ENCODE data around the gene PTAFR. TPM values are rescaled to one million over a fixed set of nuclear protein-coding genes. Genes with fewer than 3 reads are reported as not detected.

PTAFR gene
- total RNA-seq, 1 experiment from 2014 or later: 1.9 TPM

GRCh38 chr1:28115267-28115666, 61.2 kb downstream of the PTAFR start:
- Histone ChIP-seq H3K79me1 (ENCODE audit: insufficient read depth, low read depth, low read length, poor library complexity, severe bottlenecking) (no peaks in the 10 kb centered on the region), H3K23me2 (ENCODE audit: insufficient read length, low read depth, low read length, poor library complexity, severe bottlenecking) (no peaks in the 10 kb centered on the region), H2AK5ac (ENCODE audit: insufficient read length, low read length) (no peak overlapping the region), H2BK120ac (ENCODE audit: low read depth, low read length, poor library complexity, severe bottlenecking) (no peak overlapping the region), H2BK12ac (ENCODE audit: insufficient read length, low read depth, low read length) (no peak overlapping the region), H4K91ac (ENCODE audit: insufficient read length, low read depth, low read length) (no peak overlapping the region), H4K8ac (replicated peaks; ENCODE audit: insufficient read length, low read depth, low read length) (no peak overlapping the region), H3K23ac (ENCODE audit: insufficient read length, low read depth, low read length) (no peak overlapping the region), H2AFZ (ENCODE audit: low read length) (peak overlapping the region; percentile 12), H3K27ac (ENCODE audit: insufficient read length, low read depth, low read length) (no peak overlapping the region), H2BK20ac (ENCODE audit: low read depth, low read length, poor library complexity, severe bottlenecking) (no peak overlapping the region), H3K4ac (ENCODE audit: low read depth, low read length) (no peak overlapping the region), H3K14ac (ENCODE audit: insufficient read depth, low read length) (no peak overlapping the region), H3K9ac (ENCODE audit: extremely low read depth, insufficient read length, low read length) (no peak overlapping the region), H3K9me3 (ENCODE audit: control insufficient read depth, low read depth, low read length) (no peaks in the 10 kb centered on the region), H3K56ac (ENCODE audit: insufficient read length, low read depth, low read length) (no peak overlapping the region), H2BK15ac (ENCODE audit: low read depth, low read length) (no peak overlapping the region), H3K79me2 (ENCODE audit: insufficient read depth, low read length) (no peaks in the 10 kb centered on the region), H3K27me3 (ENCODE audit: insufficient read depth, low read length) (no peaks in the 10 kb centered on the region), H3K18ac (ENCODE audit: insufficient read length, low read depth, low read length) (no peak overlapping the region), H4K5ac (ENCODE audit: insufficient read length, low read depth, low read length) (no peak overlapping the region), H2BK5ac (ENCODE audit: insufficient read length, low read length) (no peak overlapping the region), H3K4me1 (ENCODE audit: insufficient read depth, low read length) (no peaks in the 10 kb centered on the region), H4K20me1 (ENCODE audit: control insufficient read depth, insufficient read depth, insufficient read length) (no peaks in the 10 kb centered on the region), H3K4me2 (ENCODE audit: insufficient read depth, insufficient read length, low read length) (no peak overlapping the region), H3T11ph (ENCODE audit: low read length) (no peak overlapping the region)
- no CpG with 5 or more reads among the region's 4 CpGs for WGBS (ENCODE audit: extremely low coverage, insufficient read length, low lambda C conversion rate)
- Mint-ChIP-seq H3K27ac (peak overlapping the region in 1 of 3 experiments; percentile 92; a peak in 1 of 7 replicates), H3K27me3 (ENCODE audit: low read depth) (no peaks in the 10 kb centered on the region), H3K9me3 (no peaks in the 10 kb centered on the region), H3K4me1 (no peaks in the 10 kb centered on the region; a peak in 1 of 4 replicates), H3K36me3 (ENCODE audit: insufficient read depth in 1 of 3, low read depth in 3 of 3) (no peaks in the 10 kb centered on the region), H3K4me3 (no peak overlapping the region)
- no peak for DNase-seq
- no peak for TF ChIP-seq CTCF (conservative IDR thresholded peaks at IDR 0.05)
